ENCODE measurements around the gene SETD1B. TPM values are rescaled to one million over a fixed set of nuclear protein-coding genes. Genes with fewer than 3 reads are reported as not detected.

Gene SETD1B
- polyA plus RNA-seq, 1 experiment = 1.1 TPM

- Histone ChIP-seq H3K27ac (ENCODE audit: low read depth, low read length) (no peak overlapping the region), H3K27me3 (ENCODE audit: control insufficient read depth, insufficient read depth, low read length) (no peaks in the 10 kb centered on the region), H3K9me3 (ENCODE audit: control insufficient read depth, insufficient read depth, low read length) (no peaks in the 10 kb centered on the region; the same call in 1 of the 2 replicates), H3K4me3 (ENCODE audit: low read depth, low read length) (no peak overlapping the region)
- DNase-seq (ENCODE audit: low read depth, low spot score) = no peak
- TF ChIP-seq CTCF (IDR thresholded peaks at IDR 0.05; ENCODE audit: low read depth, low read length) = no peak
- CTCF ChIA-PET = interaction anchor here (5.9 kb wide), 1 partner anchor 13 kb away, joined by 67 read pairs; the partner anchor contains the start of gene RHOF
- POLR2A ChIA-PET = interaction anchor here (1.0 to 1.2 kb wide), 2 partner anchors 12 to 14 kb away, joined by 3 to 4 read pairs; no protein-coding TSS in a partner anchor
These were observed 4.8 kb downstream of the SETD1B start for GRCh38 chr12:121808623-121809022.

GRCh38 chr12:121809712-121810116, 5.9 kb downstream of the SETD1B start:
- Histone ChIP-seq H3K4me3 (ENCODE audit: low read depth, low read length) (no peak overlapping the region), H3K9me3 (ENCODE audit: control insufficient read depth, insufficient read depth, low read length) (no peaks in the 10 kb centered on the region; the same call in 1 of the 2 replicates), H3K27me3 (ENCODE audit: control insufficient read depth, insufficient read depth, low read length) (no peaks in the 10 kb centered on the region), H3K27ac (ENCODE audit: low read depth, low read length) (no peak overlapping the region)
- no peak for DNase-seq (ENCODE audit: low read depth, low spot score)
- no peak for TF ChIP-seq CTCF (IDR thresholded peaks at IDR 0.05; ENCODE audit: low read depth, low read length)
- POLR2A ChIA-PET = interaction anchor here (1.0 to 2.6 kb wide), 3 partner anchors 9 to 15 kb away, joined by 3 to 58 read pairs (median 4); no protein-coding TSS in a partner anchor
- CTCF ChIA-PET = interaction anchor here (1.1 to 5.9 kb wide), 3 partner anchors 13 to 74 kb away, joined by 5 to 143 read pairs (median 67); partner anchors contain the start of gene RHOF

GRCh38 chr12:121810234-121810817, 6.5 kb downstream of the SETD1B start:
- DNase-seq (ENCODE audit: low read depth, low spot score) = no peak
- H3K4me3 ChIP-seq (ENCODE audit: low read depth, low read length) = no peak overlapping the region; the same call in 1 of the 2 replicates
- ChIA-PET CTCF (interaction anchor here (0.9 to 4.0 kb wide), 6 partner anchors 14 to 78 kb away, joined by 3 to 143 read pairs (median 6); partner anchors contain the start of genes PSMD9 and RHOF), POLR2A (interaction anchor here (2.4 to 2.6 kb wide), 2 partner anchors 10 to 15 kb away, joined by 52 to 58 read pairs; partner anchors contain the start of gene RHOF)
- TF ChIP-seq CTCF (IDR thresholded peaks at IDR 0.05; ENCODE audit: low read depth, low read length) = no peak
- H3K27me3 ChIP-seq (ENCODE audit: control insufficient read depth, insufficient read depth, low read length) = no peaks in the 10 kb centered on the region
- no peaks in the 10 kb centered on the region; the same call in 1 of the 2 replicates for H3K9me3 ChIP-seq (ENCODE audit: control insufficient read depth, insufficient read depth, low read length)
- no peak overlapping the region for H3K27ac ChIP-seq (ENCODE audit: low read depth, low read length)

- Histone ChIP-seq H3K4me3 (ENCODE audit: low read depth, low read length) (peak overlapping the region; percentile 77), H3K27me3 (ENCODE audit: control insufficient read depth, insufficient read depth, low read length) (no peaks in the 10 kb centered on the region), H3K9me3 (ENCODE audit: control insufficient read depth, insufficient read depth, low read length) (no peaks in the 10 kb centered on the region; the same call in 1 of the 2 replicates), H3K27ac (ENCODE audit: low read depth, low read length) (peak overlapping the region; percentile 61)
- ChIA-PET POLR2A (interaction anchor here (2.4 to 2.6 kb wide), 2 partner anchors 10 to 16 kb away, joined by 52 to 58 read pairs; partner anchors contain the start of gene RHOF), CTCF (interaction anchor here (0.6 to 4.0 kb wide), 15 partner anchors 9 to 175 kb away, joined by 3 to 143 read pairs (median 5); partner anchors contain the start of genes PSMD9 and RHOF)
- TF ChIP-seq CTCF (IDR thresholded peaks at IDR 0.05; ENCODE audit: low read depth, low read length) = no peak
- DNase-seq (ENCODE audit: low read depth, low spot score) = no peak
These were observed 7.1 kb downstream of the SETD1B start for GRCh38 chr12:121810833-121811433.
